Stomach (tissue), 9 donors: ENCODE data around the gene SPX. TPM values are rescaled to one million over a fixed set of nuclear protein-coding genes. Genes with fewer than 3 reads are reported as not detected.
A peak's percentile ranks its signal among the peaks of the same experiment; 100 is the strongest.

Source experiments
- DNase-seq, 2 donors: peaks; one replicate each; pipeline versions ENCODE4 v3.0.0 to v3.0.0-alpha.2; 2013 to 2019
- H3K27ac ChIP-seq, 5 donors: fragments of 200-600 bp in 4 of 5; sonication (generic) in 4 of 5; one replicate each; pipeline ENCODE4 v1.5.1; 2013 to 2019; ENCODE audit warnings: mild to moderate bottlenecking in 1 of 5, moderate library complexity in 1 of 5
- H3K27me3 ChIP-seq, 3 donors: fragments of 200-600 bp; sonication (generic); one replicate each; pipeline ENCODE4 v1.5.1; 2017 to 2019; ENCODE audit warnings: mixed run types in 1 of 3
- H3K36me3 ChIP-seq, 4 donors: fragments of 200-600 bp; sonication (generic); 1 replicate in 3 of 4; 2 replicates in 1 of 4; pipeline ENCODE4 v1.5.1; 2016 to 2019
- H3K4me1 ChIP-seq, 4 donors: fragments of 200-600 bp; sonication (generic); one replicate each; pipeline ENCODE4 v1.5.1; 2016 to 2019
- H3K4me3 ChIP-seq, 4 donors: fragments of 200-600 bp; sonication (generic) in 3 of 4; one replicate each; pipeline ENCODE4 v1.5.1; 2016 to 2019; ENCODE audit warnings: mild to moderate bottlenecking in 1 of 4
- H3K9me3 ChIP-seq, 4 donors: fragments of 200-600 bp; sonication (generic); one replicate each; pipeline ENCODE4 v1.5.1; 2016 to 2019
- CTCF ChIP-seq, 7 experiments: fragments of 450-650 bp in 4 of 7; fragments of 200-600 bp in 3 of 7; sonication (generic) in 3 of 7; IDR thresholded peaks; one replicate each; pipeline ENCODE4 v1.5.1; 2016 to 2019; ENCODE audit warnings: antibody characterized with exemption in 7 of 7, control low read depth in 2 of 7, mild to moderate bottlenecking in 1 of 7
- EP300 ChIP-seq: sonication (generic); formaldehyde crosslinking; IDR thresholded peaks from one replicate; pipeline ENCODE4 v1.6.1; 2017; ENCODE audit warnings: antibody characterized with exemption
- POLR2A ChIP-seq, 4 donors: fragments of 450-650 bp; IDR thresholded peaks; one replicate each; pipeline ENCODE4 v1.6.1; 2016; ENCODE audit warnings: antibody characterized with exemption in 4 of 4, control low read depth in 2 of 4, mild to moderate bottlenecking in 1 of 4, moderate library complexity in 1 of 4
- POLR2AphosphoS5 ChIP-seq, 3 donors: sonication (generic); formaldehyde crosslinking; IDR thresholded peaks; one replicate each; pipeline ENCODE4 v1.6.1; 2016; ENCODE audit warnings: antibody characterized with exemption in 3 of 3
- whole genome bisulfite sequencing, 5 donors: extraction: QIAGEN DNeasy Blood & Tissue Kit in 3 of 5; methylation state at CpG; one replicate each; pipeline versions ENCODE4 v1.1.5 to v1.1.7; 2013 to 2018; 5-methylcytosine and 5-hydroxymethylcytosine counted together
- intact Hi-C: fragments of 100-400 bp; cut with DNase I; formaldehyde crosslinking; loops from one replicate; pipeline ENCODE4 v1.15.1; 2023; ENCODE audit warnings: low total_unique reads
- polyA plus RNA-seq, 3 donors: library from polyadenylated mRNA; stranded (reverse); fragments of 200-250 nt; gene quantifications; one replicate each; pipeline ENCODE4 v1.2.3, GENCODE V29; 2013
- total RNA-seq, 5 donors: library from RNA; depleted of rRNA; stranded (reverse); fragments of >200 nt; gene quantifications; one replicate each; pipeline versions ENCODE4 v1.1.0 to v1.2.3, GENCODE V29; 2014 to 2016
- donor health status: healthy with polysubstance abuse.
- donor health status: Bipolar disorder and iron deficiency.
- donor health status: healthy.

The SPX gene
- total and polyA plus RNA-seq, 8 donors: 0.28 to 1.6 (median 1.0) TPM; not detected in 4

GRCh38 chr12:21501258-21502163 lies 24.6 kb upstream of the SPX start, which contains the start of the genes GOLT1B and RECQL:
GOLT1B (plus strand) TSS chr12:21501789; CDS start chr12:21501924, 135 bp downstream.
RECQL (minus strand) TSS chr12:21501635; CDS start chr12:21499570, 2,065 bp downstream.
- peak; percentile 9 to 91 (median 66) for TF ChIP-seq POLR2AphosphoS5 (IDR thresholded peaks at IDR 0.05)
- no peak for TF ChIP-seq EP300
- no peak for TF ChIP-seq CTCF (IDR thresholded peaks at IDR 0.05)
- peak in 2 of 4 donors; percentile 9 to 38 for TF ChIP-seq POLR2A (IDR thresholded peaks at IDR 0.05)
- peaks cover 24 to 60% (median 43%) of the 10 kb centered on the region in 4 donors for H3K4me1 ChIP-seq
- intact Hi-C loops: no loop called here
- peaks cover 0 to 21% (median 20%) of the 10 kb centered on the region in 4 donors for H3K36me3 ChIP-seq
- H3K27me3 ChIP-seq: no peaks in the 10 kb centered on the region
- 0 to 1% (median 1%) methylated on average over 38 to 61 of the region's 61 CpGs for WGBS, 5 donors
- no peaks in the 10 kb centered on the region for H3K9me3 ChIP-seq
- H3K4me3 ChIP-seq: peak within 1 kb of the TSS; percentile 65 to 95 (median 92)
- peak; percentile 93 to 98 for DNase-seq
- H3K27ac ChIP-seq: peak within 1 kb of the TSS; percentile 86 to 96 (median 87)

GRCh38 chr12:21502164-21502496 lies 24.0 kb upstream of the SPX start:
- H3K9me3 ChIP-seq: no peaks in the 10 kb centered on the region
- peak overlapping the region; percentile 86 to 96 (median 87) for H3K27ac ChIP-seq
- H3K27me3 ChIP-seq: no peaks in the 10 kb centered on the region
- peak overlapping the region; percentile 65 to 95 (median 92) for H3K4me3 ChIP-seq
- peaks cover 24 to 60% (median 43%) of the 10 kb centered on the region in 4 donors for H3K4me1 ChIP-seq
- peak; percentile 26 to 58 for DNase-seq
- TF ChIP-seq POLR2AphosphoS5 (IDR thresholded peaks at IDR 0.05) (no peak), CTCF (IDR thresholded peaks at IDR 0.05) (no peak), POLR2A (IDR thresholded peaks at IDR 0.05) (no peak), EP300 (no peak)
- WGBS, 5 donors: 0 to 1% (median 0%) methylated on average over 12 to 14 of the region's 14 CpGs
- intact Hi-C loops: no loop called here
- H3K36me3 ChIP-seq: peaks cover 0 to 15% (median 14%) of the 10 kb centered on the region in 4 donors

- Histone ChIP-seq H3K9me3 (no peaks in the 10 kb centered on the region), H3K27ac (no peak overlapping the region), H3K4me1 (peaks cover 24 to 60% (median 43%) of the 10 kb centered on the region in 4 donors), H3K27me3 (no peaks in the 10 kb centered on the region), H3K36me3 (peaks cover 0 to 13% (median 9%) of the 10 kb centered on the region in 4 donors), H3K4me3 (peak overlapping the region in 2 of 4 donors; percentile 90 to 95)
- intact Hi-C loops: no loop called here
- 75 to 93% (median 89%) methylated on average over 1 of the region's 1 CpG for WGBS, 5 donors
- DNase-seq: no peak
- no peak for TF ChIP-seq EP300
- TF ChIP-seq POLR2A (IDR thresholded peaks at IDR 0.05): no peak
- no peak for TF ChIP-seq CTCF (IDR thresholded peaks at IDR 0.05)
- TF ChIP-seq POLR2AphosphoS5 (IDR thresholded peaks at IDR 0.05): no peak
These were observed 23.2 kb upstream of the SPX start for GRCh38 chr12:21502872-21503271.

- 20 to 52% (median 32%) methylated on average over 2 of the region's 2 CpGs for WGBS, 5 donors
- no peak for TF ChIP-seq EP300
- TF ChIP-seq POLR2A (IDR thresholded peaks at IDR 0.05): no peak
- H3K4me3 ChIP-seq: no peak overlapping the region
- H3K9me3 ChIP-seq: no peaks in the 10 kb centered on the region
- intact Hi-C loops: no loop called here
- peaks cover 0 to 29% (median 15%) of the 10 kb centered on the region in 4 donors for H3K36me3 ChIP-seq
- peaks cover 12 to 39% (median 30%) of the 10 kb centered on the region in 4 donors for H3K4me1 ChIP-seq
- no peak overlapping the region for H3K27ac ChIP-seq
- H3K27me3 ChIP-seq: no peaks in the 10 kb centered on the region
- no peak for DNase-seq
These were observed 20.2 kb upstream of the SPX start for GRCh38 chr12:21505888-21506287.
